Stimulated activated CD8-positive, alpha-beta memory T cell treated with anti-CD3 and anti-CD28 coated beads, Interleukin-12 subunit alpha, Interleukin-12 subunit beta, amount 100 ng/mL, for 24 hours (primary cell): ENCODE results near the gene CTIF.
"Not testable (repeated sequence)": the region's sequence is repeated elsewhere in the genome, so short reads cannot be mapped to it uniquely, and the experiment has no call there.

Experiments used
- DNase-seq: peaks from one replicate; pipeline ENCODE4 v3.0.0-alpha.2; 2020; ENCODE audit errors: extremely low read depth

Gene CTIF

GRCh38 chr18:48706731-48707130 is 167.9 kb downstream of the CTIF start:
- no peak for DNase-seq

- no peak for DNase-seq
Observed at GRCh38 chr18:48707636-48708296, 168.9 kb downstream of the CTIF start.

GRCh38 chr18:48708807-48709206 is 170.0 kb downstream of the CTIF start:
- DNase-seq: no peak

GRCh38 chr18:48709371-48710062 is 170.7 kb downstream of the CTIF start:
- no peak for DNase-seq

GRCh38 chr18:48711651-48712486 is 173.0 kb downstream of the CTIF start:
- no peak for DNase-seq

- no peak for DNase-seq
Observed at GRCh38 chr18:48713309-48713708, 174.5 kb downstream of the CTIF start.

GRCh38 chr18:48714873-48715272 is 176.0 kb downstream of the CTIF start:
- DNase-seq: no peak

- DNase-seq: no peak
Observed at GRCh38 chr18:48715711-48716361, 177.0 kb downstream of the CTIF start.

GRCh38 chr18:48717227-48717626 is 178.4 kb downstream of the CTIF start:
- not testable (repeated sequence) for DNase-seq

- no peak for DNase-seq
Observed at GRCh38 chr18:48718251-48718959, 179.6 kb downstream of the CTIF start.

GRCh38 chr18:48719388-48719787 is 180.6 kb downstream of the CTIF start:
- no peak for DNase-seq

GRCh38 chr18:48719974-48720654 is 181.3 kb downstream of the CTIF start:
- DNase-seq: no peak

- no peak for DNase-seq
Observed at GRCh38 chr18:48720655-48721025, 181.8 kb downstream of the CTIF start.

- DNase-seq: no peak
Observed at GRCh38 chr18:48721312-48721711, 182.5 kb downstream of the CTIF start.

GRCh38 chr18:48723016-48723415 is 184.2 kb downstream of the CTIF start:
- DNase-seq: no peak

GRCh38 chr18:48723837-48724236 is 185.0 kb downstream of the CTIF start:
- no peak for DNase-seq

- no peak for DNase-seq
Observed at GRCh38 chr18:48724442-48724841, 185.6 kb downstream of the CTIF start.

- no peak for DNase-seq
Observed at GRCh38 chr18:48724939-48725338, 186.1 kb downstream of the CTIF start.

GRCh38 chr18:48725562-48725961 is 186.7 kb downstream of the CTIF start:
- DNase-seq: no peak

- no peak for DNase-seq
Observed at GRCh38 chr18:48727681-48728080, 188.8 kb downstream of the CTIF start.
